Subcutaneous abdominal adipose tissue (tissue), 5 donors: ENCODE results near the gene ZNF106.

Experiments
- H3K27ac ChIP-seq: one replicate; pipeline ENCODE4 v1.7.0; 2013; ENCODE audit warnings: low read depth, mild to moderate bottlenecking, inconsistent platforms, low read length, moderate library complexity
- H3K27me3 ChIP-seq, 5 donors: one replicate each; pipeline ENCODE4 v1.7.0; 2013; ENCODE audit warnings: low read length in 5 of 5, inconsistent platforms in 1 of 5; ENCODE audit not compliant: control insufficient read depth in 5 of 5, insufficient read depth in 4 of 5
- H3K36me3 ChIP-seq, 5 donors: one replicate each; pipeline ENCODE4 v1.7.0; 2013; ENCODE audit warnings: low read length in 5 of 5; ENCODE audit not compliant: control insufficient read depth in 5 of 5, insufficient read depth in 5 of 5
- H3K4me1 ChIP-seq, 5 donors: one replicate each; pipeline ENCODE4 v1.7.0; 2013; ENCODE audit warnings: low read length in 5 of 5, mild to moderate bottlenecking in 3 of 5, moderate library complexity in 1 of 5; ENCODE audit not compliant: control insufficient read depth in 5 of 5, insufficient read depth in 5 of 5
- H3K4me3 ChIP-seq, 5 donors: one replicate each; pipeline ENCODE4 v1.7.0; 2013; ENCODE audit warnings: low read length in 5 of 5, low read depth in 1 of 5
- H3K9ac ChIP-seq, 5 donors: one replicate each; pipeline ENCODE4 v1.7.0; 2013; ENCODE audit warnings: low read length in 5 of 5, mild to moderate bottlenecking in 4 of 5, moderate library complexity in 3 of 5
- H3K9me3 ChIP-seq, 5 donors: one replicate each; pipeline ENCODE4 v1.7.0; 2013; ENCODE audit warnings: low read length in 5 of 5; ENCODE audit not compliant: control insufficient read depth in 5 of 5
- donor health status: healthy.
- donor health status: healthy.
- donor health status: healthy.
- donor health status: healthy.
- donor health status: healthy.

Gene ZNF106

GRCh38 chr15:42411884-42412283 is 79.1 kb downstream of the ZNF106 start:
- Histone ChIP-seq H3K27ac (no peak overlapping the region), H3K36me3 (peaks cover 28 to 71% (median 53%) of the 10 kb centered on the region in 5 donors), H3K4me1 (no peaks in the 10 kb centered on the region), H3K9ac (no peak overlapping the region), H3K9me3 (no peaks in the 10 kb centered on the region), H3K27me3 (no peaks in the 10 kb centered on the region), H3K4me3 (no peak overlapping the region)

GRCh38 chr15:42409011-42409410 is 81.9 kb downstream of the ZNF106 start:
- no peak overlapping the region for H3K27ac ChIP-seq
- H3K4me1 ChIP-seq: no peaks in the 10 kb centered on the region
- H3K4me3 ChIP-seq: no peak overlapping the region
- H3K9me3 ChIP-seq: no peaks in the 10 kb centered on the region
- H3K36me3 ChIP-seq: peaks cover 16 to 56% (median 36%) of the 10 kb centered on the region in 5 donors
- H3K27me3 ChIP-seq: no peaks in the 10 kb centered on the region
- H3K9ac ChIP-seq: no peak overlapping the region

- Histone ChIP-seq H3K27ac (no peak overlapping the region), H3K36me3 (peaks cover 8 to 54% (median 37%) of the 10 kb centered on the region in 5 donors), H3K4me1 (no peaks in the 10 kb centered on the region), H3K4me3 (no peak overlapping the region), H3K9ac (no peak overlapping the region), H3K27me3 (no peaks in the 10 kb centered on the region), H3K9me3 (no peaks in the 10 kb centered on the region)
Measured at GRCh38 chr15:42408178-42408577, 82.8 kb downstream of the ZNF106 start.

DNA sequence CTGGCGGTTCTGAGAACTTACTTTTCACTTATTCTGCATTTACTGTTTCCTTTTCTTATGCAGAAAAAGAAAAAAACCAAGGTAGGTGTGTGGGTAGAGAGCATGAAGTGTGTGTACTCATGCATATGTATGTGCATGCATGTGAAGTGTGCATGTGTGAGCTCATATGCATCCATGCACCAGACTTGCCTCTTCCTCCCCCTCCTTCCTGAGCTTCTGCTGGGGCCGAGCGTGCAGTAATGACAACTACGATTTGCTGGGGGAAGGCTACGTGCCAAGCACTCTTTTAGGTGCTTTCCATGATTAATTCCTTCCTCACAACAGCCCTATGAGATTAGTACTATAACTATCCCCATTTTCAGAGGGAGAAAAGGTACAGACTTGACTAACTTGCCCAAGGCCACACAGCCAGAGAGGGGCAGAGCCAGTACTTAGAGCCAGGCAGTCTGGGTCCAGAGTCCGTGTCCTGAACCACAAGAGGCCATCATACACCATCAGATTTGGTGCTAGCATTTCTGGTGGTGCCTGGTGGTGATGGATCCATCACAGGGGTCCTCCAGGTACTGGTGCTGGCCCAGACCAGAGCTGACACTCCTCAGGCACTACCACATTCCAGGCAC is 85.0 kb downstream of the ZNF106 start:
- Histone ChIP-seq H3K9ac (no peak overlapping the region), H3K4me1 (no peaks in the 10 kb centered on the region), H3K27ac (no peak overlapping the region), H3K36me3 (peaks cover 0 to 51% (median 38%) of the 10 kb centered on the region in 5 donors), H3K27me3 (no peaks in the 10 kb centered on the region), H3K4me3 (no peak overlapping the region), H3K9me3 (no peaks in the 10 kb centered on the region)

- Histone ChIP-seq H3K27ac (no peak overlapping the region), H3K4me1 (no peaks in the 10 kb centered on the region), H3K4me3 (no peak overlapping the region), H3K9me3 (no peaks in the 10 kb centered on the region), H3K9ac (no peak overlapping the region), H3K36me3 (peaks cover 3 to 48% (median 30%) of the 10 kb centered on the region in 5 donors), H3K27me3 (no peaks in the 10 kb centered on the region)
Measured at GRCh38 chr15:42404461-42405235, 86.3 kb downstream of the ZNF106 start.

DNA sequence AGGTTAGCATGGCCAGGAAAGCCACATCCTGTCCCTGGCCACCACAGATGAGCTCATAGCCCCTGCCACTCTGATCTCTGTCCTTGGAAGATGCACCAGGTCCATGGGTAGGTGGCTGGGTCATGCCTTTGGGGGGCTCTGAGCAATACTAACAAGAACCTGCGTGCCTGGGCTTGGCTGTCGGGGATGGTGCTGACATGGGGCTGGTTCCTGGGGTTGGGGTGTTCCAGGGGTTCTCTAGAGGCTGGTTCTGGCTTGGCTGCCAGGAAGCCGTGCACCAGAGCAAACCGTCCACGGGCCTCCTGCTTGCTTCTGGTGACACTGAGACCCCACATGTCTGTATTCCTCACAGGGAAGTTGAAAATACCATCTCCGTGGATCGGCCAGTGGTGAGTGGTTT is 87.6 kb downstream of the ZNF106 start:
- Histone ChIP-seq H3K27me3 (no peaks in the 10 kb centered on the region), H3K4me1 (no peaks in the 10 kb centered on the region), H3K9ac (no peak overlapping the region), H3K36me3 (peaks cover 4 to 52% (median 36%) of the 10 kb centered on the region in 5 donors), H3K9me3 (no peaks in the 10 kb centered on the region), H3K27ac (no peak overlapping the region), H3K4me3 (no peak overlapping the region)

DNA sequence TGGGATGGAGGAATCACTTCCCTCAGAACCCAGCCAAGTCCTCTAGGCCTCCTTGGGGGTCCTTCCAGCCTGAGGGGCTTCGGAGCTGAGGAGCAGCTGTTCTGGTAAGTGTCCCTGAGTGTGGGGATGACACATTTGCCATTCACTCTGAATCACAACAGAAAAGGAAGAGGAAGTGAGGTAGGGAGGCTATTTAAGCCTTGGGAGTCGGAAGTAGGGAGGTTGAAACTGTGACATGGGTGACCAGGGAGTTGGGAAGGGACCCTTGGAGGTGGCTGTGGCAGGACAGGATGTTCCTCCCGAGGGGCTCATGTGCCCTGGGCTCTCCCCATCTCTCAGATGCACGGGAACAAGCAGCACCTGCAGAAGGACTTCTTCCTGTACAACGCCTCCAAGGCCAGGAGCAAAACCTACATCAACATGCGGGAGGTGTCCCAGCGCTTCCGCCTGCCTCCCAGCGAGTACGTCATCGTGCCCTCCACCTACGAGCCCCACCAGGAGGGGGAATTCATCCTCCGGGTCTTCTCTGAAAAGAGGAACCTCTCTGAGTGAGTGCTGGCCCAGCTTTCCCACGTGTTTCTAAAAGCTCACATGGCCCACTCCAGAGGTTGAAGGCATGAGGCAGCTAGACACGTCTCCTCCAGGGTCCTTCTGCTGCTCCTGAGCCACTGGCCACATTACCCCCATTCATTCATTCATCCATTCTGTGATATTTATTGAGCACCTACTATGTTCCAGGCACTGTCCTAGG is 88.3 kb downstream of the ZNF106 start:
- no peak overlapping the region for H3K27ac ChIP-seq
- H3K27me3 ChIP-seq: no peaks in the 10 kb centered on the region
- H3K4me3 ChIP-seq: no peak overlapping the region
- H3K9ac ChIP-seq: no peak overlapping the region
- H3K9me3 ChIP-seq: no peaks in the 10 kb centered on the region
- H3K36me3 ChIP-seq: peaks cover 4 to 52% (median 36%) of the 10 kb centered on the region in 5 donors
- no peaks in the 10 kb centered on the region for H3K4me1 ChIP-seq

- H3K27ac ChIP-seq: no peak overlapping the region
- H3K36me3 ChIP-seq: peaks cover 4 to 56% (median 39%) of the 10 kb centered on the region in 5 donors
Measured at GRCh38 chr15:42401544-42402454, 89.1 kb downstream of the ZNF106 start.

DNA sequence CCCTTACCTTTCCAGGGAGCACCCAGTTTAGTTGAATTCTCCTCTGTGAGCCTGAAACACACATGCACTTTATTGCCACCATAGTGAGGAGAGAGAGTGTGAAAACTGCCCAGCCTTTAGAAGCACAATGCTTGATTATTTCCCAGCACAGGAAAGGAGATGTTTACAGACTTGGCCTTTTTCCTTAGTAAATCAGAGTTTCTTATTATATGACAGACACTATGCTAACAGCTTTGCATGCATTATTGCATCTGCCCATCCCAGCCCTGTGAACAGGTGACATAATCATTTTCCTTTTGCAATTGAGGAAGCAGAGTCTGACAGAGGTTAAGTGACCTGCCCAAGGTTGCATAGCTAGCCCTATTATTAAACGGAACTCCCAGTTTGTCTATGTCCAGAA is 95.1 kb downstream of the ZNF106 start:
- no peak overlapping the region for H3K27ac ChIP-seq
- H3K4me1 ChIP-seq: no peaks in the 10 kb centered on the region

More at GRCh38 chr15:42401544-42402454, 89.1 kb downstream of the ZNF106 start:
- Histone ChIP-seq H3K9me3 (no peaks in the 10 kb centered on the region), H3K9ac (no peak overlapping the region), H3K4me1 (no peaks in the 10 kb centered on the region), H3K27me3 (no peaks in the 10 kb centered on the region), H3K4me3 (no peak overlapping the region)

More for the DNA sequence above, 95.1 kb downstream of the ZNF106 start:
- Histone ChIP-seq H3K9ac (no peak overlapping the region), H3K36me3 (peaks cover 4 to 33% (median 16%) of the 10 kb centered on the region in 5 donors), H3K27me3 (no peaks in the 10 kb centered on the region), H3K9me3 (no peaks in the 10 kb centered on the region), H3K4me3 (no peak overlapping the region)
